Retinal pigment epithelial cell (primary cell): Measurements from ENCODE around the gene FAM43B.

ENCODE experiments used
- DNase-seq: peaks from one replicate; pipeline ENCODE4 v3.0.0-alpha.2; 2010; ENCODE audit warnings: low read depth
- H3K4me3 ChIP-seq: 2 replicates; pipeline ENCODE4 v1.5.1; 2011; ENCODE audit warnings: mild to moderate bottlenecking, low read length, control low read depth, moderate library complexity
- CTCF ChIP-seq: conservative IDR thresholded peaks from 2 replicates; pipeline ENCODE4 v1.5.1; 2011; ENCODE audit warnings: low read depth, low read length, control low read depth, inconsistent platforms

FAM43B gene

GRCh38 chr1:20590306-20590777 lies 38.0 kb downstream of the FAM43B start:
- no peak overlapping the region for H3K4me3 ChIP-seq
- TF ChIP-seq CTCF, result no peak
- DNase-seq, result no peak

DNA sequence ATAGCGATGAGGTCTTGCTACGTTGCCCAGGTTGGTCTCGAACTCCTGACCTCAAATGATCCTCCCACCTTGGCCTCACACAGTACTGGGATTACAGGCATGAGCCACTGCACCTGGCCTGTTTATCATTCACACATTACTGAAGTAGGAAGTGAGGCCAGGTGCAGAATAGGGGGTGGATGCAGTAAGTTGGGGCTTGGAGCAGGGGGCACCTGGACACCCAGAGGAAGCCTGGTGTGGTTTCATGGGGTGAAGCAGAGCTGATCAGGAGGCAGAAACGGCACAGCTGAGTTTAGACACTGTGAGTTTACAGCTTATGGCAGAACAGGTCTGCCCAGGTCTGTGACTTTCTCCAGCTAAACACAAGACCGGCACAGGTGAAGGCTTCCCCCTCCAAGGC lies 41.4 kb downstream of the FAM43B start:
- H3K4me3 ChIP-seq, result no peak overlapping the region

GRCh38 chr1:20594746-20595145 lies 42.4 kb downstream of the FAM43B start:
- no peak overlapping the region for H3K4me3 ChIP-seq
- TF ChIP-seq CTCF, result no peak
- no peak for DNase-seq

More for the DNA sequence above, 41.4 kb downstream of the FAM43B start:
- DNase-seq, result no peak
- no peak for TF ChIP-seq CTCF

DNA sequence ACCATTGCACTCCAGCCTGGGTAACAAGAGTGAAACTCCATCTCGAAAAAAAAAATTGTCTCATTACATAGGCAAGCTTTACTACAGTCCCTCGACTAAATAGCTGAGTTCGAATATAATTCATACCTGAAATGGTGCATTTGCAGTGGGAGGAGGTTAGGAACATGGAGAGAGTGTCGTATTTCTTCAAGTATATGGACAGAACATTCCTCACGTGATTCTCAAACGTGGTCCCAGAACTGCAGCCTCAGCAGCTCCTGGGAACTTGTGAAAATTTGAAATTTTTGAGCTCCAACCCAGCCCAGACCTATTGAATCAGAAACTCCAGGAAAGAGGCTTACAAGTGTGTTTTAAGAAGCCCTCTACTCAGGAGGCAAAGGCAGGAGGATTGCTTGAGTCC lies 43.7 kb downstream of the FAM43B start:
- no peak for DNase-seq
- H3K4me3 ChIP-seq, result no peak overlapping the region
- TF ChIP-seq CTCF, result no peak

- DNase-seq, result no peak
- TF ChIP-seq CTCF, result no peak
- H3K4me3 ChIP-seq, result no peak overlapping the region
These were observed 45.3 kb downstream of the FAM43B start for GRCh38 chr1:20597650-20598049.

GRCh38 chr1:20600156-20600555 lies 47.8 kb downstream of the FAM43B start:
- no peak overlapping the region for H3K4me3 ChIP-seq
- TF ChIP-seq CTCF, result no peak
- no peak for DNase-seq

- DNase-seq, result no peak
- H3K4me3 ChIP-seq, result no peak overlapping the region
- no peak for TF ChIP-seq CTCF
These were observed 48.9 kb downstream of the FAM43B start for GRCh38 chr1:20601129-20601825.
